Suppressor macrophage treated with lipopolysaccharide for 1 hour (primary cell): Measurements from ENCODE around the gene GRIK5.
"Not testable (repeated sequence)": the region's sequence is repeated elsewhere in the genome, so short reads cannot be mapped to it uniquely, and the experiment has no call there.

Source experiments
- DNase-seq, 3 donors: peaks; one replicate each; pipeline ENCODE4 v3.0.0-alpha.2; 2020 to 2022

Gene GRIK5

GRCh38 chr19:42045575-42045974 is 24.4 kb downstream of the GRIK5 start:
- DNase-seq: no peak

- DNase-seq: no peak
Observed at GRCh38 chr19:42042455-42043170, 27.4 kb downstream of the GRIK5 start.

GRCh38 chr19:42040491-42040890 is 29.5 kb downstream of the GRIK5 start:
- not testable (repeated sequence) for DNase-seq

- no peak for DNase-seq
Observed at GRCh38 chr19:42040031-42040430, 30.0 kb downstream of the GRIK5 start.

GRCh38 chr19:42038666-42039065 is 31.3 kb downstream of the GRIK5 start:
- DNase-seq: no peak

GRCh38 chr19:42037649-42038048 is 32.4 kb downstream of the GRIK5 start:
- DNase-seq: no peak

- DNase-seq: peak; percentile 78 to 83 (median 81)
Observed at GRCh38 chr19:42034640-42035391, 35.2 kb downstream of the GRIK5 start.

GRCh38 chr19:42033413-42033812 is 36.6 kb downstream of the GRIK5 start:
- DNase-seq: no peak

GRCh38 chr19:42032431-42032830 is 37.6 kb downstream of the GRIK5 start:
- no peak for DNase-seq

GRCh38 chr19:42030645-42031440 is 39.2 kb downstream of the GRIK5 start:
- DNase-seq: no peak

- peak in 2 of 3 donors; percentile 14 to 21 for DNase-seq
Observed at GRCh38 chr19:42028304-42029216, 41.4 kb downstream of the GRIK5 start.

GRCh38 chr19:42024622-42025111 is 45.3 kb downstream of the GRIK5 start:
- no peak for DNase-seq

- DNase-seq: no peak
Observed at GRCh38 chr19:42023943-42024260, 46.1 kb downstream of the GRIK5 start.

- DNase-seq: peak in 2 of 3 donors; percentile 16 to 34
Observed at GRCh38 chr19:42023121-42023942, 46.7 kb downstream of the GRIK5 start.

- DNase-seq: no peak
Observed at GRCh38 chr19:42022616-42023015, 47.4 kb downstream of the GRIK5 start.

GRCh38 chr19:42021185-42021584 is 48.8 kb downstream of the GRIK5 start:
- no peak for DNase-seq

GRCh38 chr19:42018503-42019193 is 51.4 kb downstream of the GRIK5 start:
- no peak for DNase-seq

- no peak for DNase-seq
Observed at GRCh38 chr19:42017040-42017439, 53.0 kb downstream of the GRIK5 start.

GRCh38 chr19:42012747-42013146 is 57.3 kb downstream of the GRIK5 start:
- not testable (repeated sequence) for DNase-seq

GRCh38 chr19:42010245-42011126 is 59.5 kb downstream of the GRIK5 start:
- DNase-seq: no peak
